ENCODE results near the gene NXN.

DNA sequence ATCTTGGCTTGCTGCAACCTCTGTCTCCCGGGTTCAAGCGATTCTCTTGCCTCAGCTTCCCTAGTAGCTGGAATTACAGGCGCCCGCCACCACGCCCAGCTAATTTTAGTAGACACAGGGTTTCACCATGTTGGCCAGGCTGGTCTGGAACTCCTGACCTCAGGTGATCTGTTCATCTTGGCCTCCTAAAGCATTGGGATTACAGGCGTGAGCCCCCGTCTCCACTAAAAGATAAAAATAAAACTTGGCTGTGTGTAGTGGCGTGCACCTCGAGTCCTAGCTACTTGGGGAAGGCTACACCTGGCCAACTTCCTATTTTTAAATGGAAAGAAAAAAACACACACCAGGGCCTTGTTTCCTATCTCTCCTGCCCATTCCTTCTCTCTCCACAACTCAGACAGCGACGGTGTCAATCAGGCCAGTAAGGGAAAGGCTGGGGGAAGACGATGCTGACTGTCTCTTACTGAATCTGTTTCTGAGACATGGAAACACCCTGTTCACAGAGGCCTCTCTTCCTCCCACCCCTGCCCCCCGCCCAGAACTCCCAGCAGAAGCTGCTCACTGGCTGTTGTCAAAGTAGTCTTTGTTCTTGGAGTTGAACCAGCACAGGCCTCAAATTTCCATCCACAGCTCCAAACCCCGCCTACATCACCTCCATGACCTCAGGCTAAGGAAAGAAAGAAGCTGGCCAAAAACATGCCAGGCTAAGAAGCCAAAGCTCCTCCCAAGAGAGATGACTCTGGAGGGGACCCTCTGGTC is 96.6 kb downstream of the NXN start:
- TF ChIP-seq, protein P1, sequence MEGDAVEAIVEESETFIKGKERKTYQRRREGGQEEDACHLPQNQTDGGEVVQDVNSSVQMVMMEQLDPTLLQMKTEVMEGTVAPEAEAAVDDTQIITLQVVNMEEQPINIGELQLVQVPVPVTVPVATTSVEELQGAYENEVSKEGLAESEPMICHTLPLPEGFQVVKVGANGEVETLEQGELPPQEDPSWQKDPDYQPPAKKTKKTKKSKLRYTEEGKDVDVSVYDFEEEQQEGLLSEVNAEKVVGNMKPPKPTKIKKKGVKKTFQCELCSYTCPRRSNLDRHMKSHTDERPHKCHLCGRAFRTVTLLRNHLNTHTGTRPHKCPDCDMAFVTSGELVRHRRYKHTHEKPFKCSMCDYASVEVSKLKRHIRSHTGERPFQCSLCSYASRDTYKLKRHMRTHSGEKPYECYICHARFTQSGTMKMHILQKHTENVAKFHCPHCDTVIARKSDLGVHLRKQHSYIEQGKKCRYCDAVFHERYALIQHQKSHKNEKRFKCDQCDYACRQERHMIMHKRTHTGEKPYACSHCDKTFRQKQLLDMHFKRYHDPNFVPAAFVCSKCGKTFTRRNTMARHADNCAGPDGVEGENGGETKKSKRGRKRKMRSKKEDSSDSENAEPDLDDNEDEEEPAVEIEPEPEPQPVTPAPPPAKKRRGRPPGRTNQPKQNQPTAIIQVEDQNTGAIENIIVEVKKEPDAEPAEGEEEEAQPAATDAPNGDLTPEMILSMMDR (IDR thresholded peaks at IDR 0.05), result no peak
- TF ChIP-seq POLR2AphosphoS5 (IDR thresholded peaks at IDR 0.05) (peak; percentile 27), POLR2A (IDR thresholded peaks at IDR 0.05) (no peak)

All from gastroesophageal sphincter (tissue), 3 donors.